Stimulated activated CD8-positive, alpha-beta memory T cell treated with anti-CD3 and anti-CD28 coated beads, Interleukin-12 subunit alpha, Interleukin-12 subunit beta, amount 100 ng/mL, for 24 hours (primary cell): ENCODE measurements around the gene NCKAP5.

ENCODE experiments used
- DNase-seq: peaks from one replicate; pipeline ENCODE4 v3.0.0-alpha.2; 2020; ENCODE audit errors: extremely low read depth

Gene NCKAP5

DNA sequence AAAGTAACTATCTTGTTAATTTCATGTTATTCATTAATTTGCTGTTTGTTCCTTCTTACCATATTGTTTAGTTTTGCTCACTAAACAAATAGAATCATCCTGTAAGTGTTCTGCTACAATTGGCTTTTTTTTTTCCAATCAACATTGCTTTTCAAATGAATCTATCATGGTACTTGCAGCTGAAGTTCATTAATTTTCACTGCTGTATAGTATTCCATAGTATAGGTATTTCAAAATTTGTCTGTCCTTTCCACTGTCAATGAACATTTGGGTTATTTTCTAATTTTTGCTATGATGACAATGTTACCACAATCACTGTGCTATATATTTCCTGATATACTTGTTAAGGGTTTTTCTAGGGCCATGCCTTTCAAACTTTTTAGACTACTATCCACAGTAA is 809.3 kb downstream of the NCKAP5 start:
- no peak for DNase-seq

DNA sequence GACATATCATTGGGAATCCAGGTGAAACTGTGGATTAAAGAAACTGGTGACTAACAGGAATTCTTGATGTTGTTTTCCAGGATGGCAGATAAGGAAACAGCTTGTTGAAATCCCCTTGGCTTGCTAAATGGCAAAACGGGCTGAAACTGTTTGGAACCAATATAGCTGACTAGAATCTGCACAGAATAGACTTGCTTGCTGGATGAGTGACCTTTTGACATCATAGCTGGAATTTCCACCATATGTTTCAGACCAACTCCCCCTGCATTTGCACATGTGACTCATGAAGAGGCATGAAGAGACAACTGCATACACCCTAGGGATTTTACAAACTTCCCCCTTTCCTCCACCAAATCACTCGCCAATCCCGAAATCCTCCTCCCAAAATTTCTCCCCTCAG is 810.6 kb downstream of the NCKAP5 start:
- no peak for DNase-seq

GRCh38 chr2:132757002-132757589 is 811.2 kb downstream of the NCKAP5 start:
- DNase-seq, result no peak

- no peak for DNase-seq
Measured at GRCh38 chr2:132754867-132755472, 813.3 kb downstream of the NCKAP5 start.

DNA sequence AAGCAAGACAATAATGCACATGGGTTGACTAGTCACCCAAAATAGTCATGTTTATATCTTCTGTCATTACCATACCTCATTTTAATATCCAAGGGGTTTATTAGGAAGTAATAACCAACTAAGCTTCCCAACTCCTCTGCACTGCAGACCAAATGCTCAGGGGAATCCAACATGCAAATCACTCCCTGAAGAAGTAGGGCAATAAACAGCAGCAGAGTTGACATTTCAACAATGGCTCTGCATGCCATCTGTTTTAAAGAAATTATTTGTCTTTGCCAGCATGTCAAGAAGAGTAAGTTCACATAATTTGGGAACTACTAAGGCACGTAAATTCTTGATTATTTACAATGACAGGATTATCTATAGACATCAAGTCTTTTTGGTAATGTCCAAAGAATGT is 813.9 kb downstream of the NCKAP5 start:
- no peak for DNase-seq

DNA sequence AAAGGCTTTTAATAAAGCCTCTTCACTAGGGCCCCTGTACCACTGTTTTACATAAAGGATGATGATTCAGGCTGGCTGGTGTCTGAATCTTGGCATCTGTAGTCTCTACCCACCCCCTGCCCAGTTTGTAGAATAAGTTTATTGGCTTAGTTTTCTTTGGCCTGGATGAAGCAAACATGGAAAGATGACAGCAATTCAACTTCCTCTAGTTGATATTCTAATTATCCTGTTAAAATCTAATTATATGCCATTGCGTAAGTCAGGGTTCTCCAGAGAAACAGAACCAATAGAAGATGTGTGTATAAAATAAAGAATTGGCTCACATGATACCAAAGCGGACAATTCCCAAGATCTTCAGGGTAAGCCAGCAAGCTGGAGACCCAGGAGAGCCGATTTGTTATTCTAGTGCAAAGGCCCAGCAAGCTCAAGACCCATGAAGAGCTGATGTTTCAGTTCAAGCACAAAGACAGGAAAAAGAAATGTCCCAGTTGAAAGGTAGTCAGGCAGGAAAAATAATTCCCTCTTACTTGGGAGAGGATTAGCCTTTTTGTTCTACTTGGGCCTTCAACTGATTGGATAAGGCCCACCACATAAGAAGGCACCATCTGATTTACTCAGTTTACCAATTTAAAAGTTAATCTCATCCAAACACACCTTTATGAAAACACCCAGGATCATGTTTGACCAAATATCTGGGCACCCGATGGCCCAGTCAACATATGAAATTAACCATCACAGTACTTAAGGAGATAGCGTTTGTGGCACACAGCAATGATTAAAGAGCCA is 815.6 kb downstream of the NCKAP5 start:
- DNase-seq, result no peak

GRCh38 chr2:132751836-132752235 is 816.4 kb downstream of the NCKAP5 start:
- no peak for DNase-seq

GRCh38 chr2:132750606-132751005 is 817.7 kb downstream of the NCKAP5 start:
- no peak for DNase-seq

DNA sequence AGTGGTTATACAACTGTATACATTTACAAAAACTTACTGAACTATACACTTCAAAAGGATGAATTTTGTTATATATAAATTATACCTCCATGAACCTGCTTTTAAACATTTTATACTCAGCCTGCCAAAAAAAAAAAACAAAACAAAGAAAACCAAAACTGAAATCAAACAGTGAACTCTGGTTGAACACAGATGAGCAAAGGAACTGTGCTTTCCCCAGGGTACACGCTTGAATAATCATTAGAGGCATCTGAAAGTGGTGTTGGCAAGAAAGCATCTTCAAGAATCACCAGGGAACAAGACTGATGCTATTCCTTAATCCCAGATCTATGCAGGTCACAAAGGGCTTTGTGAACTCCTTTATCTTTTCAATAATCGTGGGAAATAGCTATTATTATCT is 821.2 kb downstream of the NCKAP5 start:
- DNase-seq, result no peak

DNA sequence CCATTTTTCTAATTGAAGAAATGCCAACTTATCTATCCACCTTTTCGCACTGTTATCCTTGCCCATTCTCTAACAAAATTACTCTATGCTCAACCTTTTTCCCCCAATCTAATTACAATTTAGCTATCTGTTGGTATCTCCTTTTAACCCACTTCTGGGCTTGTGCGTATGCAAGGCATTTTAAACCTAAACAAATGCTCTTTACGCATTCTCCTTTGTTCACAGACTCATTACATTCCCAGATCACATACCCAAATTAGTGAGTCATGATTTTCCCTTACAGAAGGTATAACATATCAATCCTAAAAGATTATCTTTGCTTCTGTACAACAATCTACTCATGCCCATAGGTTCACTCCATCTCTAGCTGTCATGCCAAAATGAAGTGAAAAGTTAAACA is 826.5 kb downstream of the NCKAP5 start:
- DNase-seq, result no peak

- no peak for DNase-seq
Measured at GRCh38 chr2:132740081-132740720, 828.1 kb downstream of the NCKAP5 start.

DNA sequence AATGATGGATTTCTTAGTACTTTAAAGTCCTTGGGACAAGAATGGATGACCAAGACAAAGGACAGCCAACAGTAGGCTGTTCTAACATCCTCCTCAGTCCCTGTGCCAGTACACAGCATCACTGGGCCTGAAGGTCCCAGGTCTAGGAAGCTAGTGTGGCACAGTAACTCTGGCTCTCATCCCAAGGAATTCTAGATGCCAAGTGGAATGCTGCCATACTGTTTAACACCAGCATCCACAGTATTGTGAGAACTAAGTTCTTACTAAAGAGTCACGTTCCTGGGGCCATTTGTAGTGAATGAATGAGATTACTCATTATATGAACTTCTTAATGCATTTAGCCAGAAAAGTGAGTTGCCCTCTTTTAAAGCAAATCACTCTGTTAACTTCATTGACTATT is 830.0 kb downstream of the NCKAP5 start:
- DNase-seq, result no peak

GRCh38 chr2:132736059-132736458 is 832.2 kb downstream of the NCKAP5 start:
- no peak for DNase-seq

DNA sequence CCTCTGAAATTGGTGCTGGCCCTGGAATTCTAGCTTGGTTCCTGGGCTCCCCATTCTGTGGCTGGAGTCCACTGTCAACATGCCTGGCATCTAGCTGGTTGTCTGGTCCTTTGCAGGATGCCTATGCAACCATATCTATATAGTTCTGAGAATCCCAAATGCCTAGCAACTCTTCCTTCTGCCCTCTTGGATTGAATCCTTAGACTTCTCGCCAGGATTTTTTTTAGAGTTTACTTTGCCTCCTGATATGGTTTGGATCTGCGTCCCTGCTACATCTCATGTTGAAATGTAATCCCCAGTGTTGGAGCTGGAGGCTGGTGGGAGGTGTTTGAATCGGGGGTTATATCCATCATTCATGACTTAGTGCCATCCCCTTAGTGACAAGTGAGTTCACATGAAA is 833.3 kb downstream of the NCKAP5 start:
- DNase-seq, result no peak

DNA sequence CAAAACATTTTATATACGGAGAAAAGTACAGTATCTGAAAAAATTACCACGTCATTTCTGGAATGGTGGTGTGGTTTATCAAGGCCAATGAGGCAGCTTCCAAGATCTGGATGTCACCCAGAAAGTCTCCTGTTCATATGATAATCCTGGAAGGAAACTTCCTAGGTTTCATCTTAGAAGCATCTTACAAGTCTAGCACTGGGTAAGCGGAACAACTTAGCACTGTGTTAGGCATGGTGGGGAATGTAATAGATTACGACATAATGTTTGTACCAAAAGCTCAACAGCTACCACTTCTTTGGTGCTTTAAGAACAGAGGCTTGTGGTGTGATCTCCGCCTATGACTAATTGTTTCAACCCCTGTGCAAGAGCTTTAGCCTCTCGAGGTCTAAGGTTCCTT is 835.2 kb downstream of the NCKAP5 start:
- no peak for DNase-seq

- no peak for DNase-seq
Measured at GRCh38 chr2:132732694-132733093, 835.6 kb downstream of the NCKAP5 start.

- no peak for DNase-seq
Measured at GRCh38 chr2:132731441-132731840, 836.8 kb downstream of the NCKAP5 start.

DNA sequence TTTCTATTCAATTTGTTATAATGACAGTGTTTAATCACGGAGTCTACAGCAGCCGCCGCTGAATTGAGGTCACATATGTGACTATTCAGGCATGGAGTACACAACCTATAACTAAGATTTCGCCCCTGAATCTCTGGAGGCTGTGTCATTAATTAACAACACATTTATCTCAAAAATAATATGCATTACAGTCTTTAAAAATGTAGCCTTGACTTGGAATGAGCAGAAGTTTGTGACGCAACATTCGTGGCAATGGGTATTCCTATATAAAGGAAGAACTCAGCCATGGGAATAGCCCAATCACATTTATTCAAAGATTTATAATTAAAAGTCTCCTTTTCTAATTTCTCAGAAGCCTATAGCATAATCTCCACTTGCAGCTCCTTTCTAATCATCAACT is 837.7 kb downstream of the NCKAP5 start:
- no peak for DNase-seq

DNA sequence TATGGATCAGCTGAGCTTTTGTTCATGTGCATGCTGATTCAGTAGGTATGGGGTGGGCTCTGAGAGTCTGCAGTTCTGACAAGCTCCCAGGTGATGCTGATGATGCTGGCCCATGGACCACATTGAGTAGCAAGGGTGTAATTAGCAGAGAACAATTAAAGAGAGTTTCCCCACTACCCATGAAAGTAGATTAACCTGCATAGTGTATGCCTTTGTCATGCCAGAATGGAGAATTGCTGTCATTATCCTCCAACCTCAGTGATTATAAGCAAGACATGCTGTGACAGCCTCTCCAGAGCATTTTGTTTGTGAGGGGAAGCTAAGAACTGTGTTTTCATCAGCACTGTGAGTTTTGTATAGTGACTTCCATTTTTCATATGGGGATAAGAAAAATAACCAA is 838.7 kb downstream of the NCKAP5 start:
- DNase-seq, result no peak

- DNase-seq, result no peak
Measured at GRCh38 chr2:132726155-132726554, 842.1 kb downstream of the NCKAP5 start.

DNA sequence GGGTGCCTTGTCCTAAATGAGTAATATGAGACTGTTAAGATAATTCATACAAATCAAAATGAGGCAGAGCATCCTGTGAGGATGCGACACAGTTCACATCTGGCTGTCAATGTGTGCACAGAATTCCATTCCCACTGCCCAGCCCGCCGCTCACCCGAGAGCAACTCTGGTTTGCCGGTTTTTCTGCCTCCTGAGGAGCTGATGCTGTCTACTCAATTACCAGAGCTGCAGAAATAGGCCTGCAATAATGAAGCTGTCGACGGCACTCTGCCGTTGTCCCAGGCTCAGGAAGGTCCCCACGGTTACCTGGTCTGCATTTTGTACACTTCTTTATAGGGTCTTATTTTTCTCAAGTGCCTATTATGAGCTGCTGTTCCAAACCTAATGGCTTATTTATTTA is 842.5 kb downstream of the NCKAP5 start:
- DNase-seq, result no peak

GRCh38 chr2:132725148-132725547 is 843.1 kb downstream of the NCKAP5 start:
- no peak for DNase-seq

DNA sequence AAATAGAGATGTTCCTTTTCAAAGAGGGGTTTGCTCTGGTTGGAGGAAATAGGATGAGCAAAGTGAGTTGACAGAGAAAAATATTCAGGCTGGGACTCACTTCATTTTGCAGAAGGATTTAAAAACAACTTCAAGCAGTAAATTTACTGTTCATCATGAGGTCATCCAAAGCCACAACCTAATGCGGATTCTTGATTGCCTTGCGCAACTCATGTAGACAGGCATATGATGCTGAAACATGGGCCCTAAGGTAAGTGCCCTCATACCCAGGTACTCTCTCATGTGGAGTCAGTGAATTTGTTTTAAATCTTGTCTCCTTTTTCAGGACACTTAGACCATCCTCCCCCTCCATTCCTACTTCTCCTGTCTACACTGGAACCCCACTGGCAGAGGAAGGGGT is 846.3 kb downstream of the NCKAP5 start:
- no peak for DNase-seq
